GM19452 (cell line): Measurements from ENCODE around the gene ZNRD2.

Experiments
- ATAC-seq: cut with Tn5 transposase; IDR thresholded peaks from one replicate; pipeline ENCODE4 v1.9.1; 2021; ENCODE audit not compliant: unreplicated experiment

Gene ZNRD2

DNA sequence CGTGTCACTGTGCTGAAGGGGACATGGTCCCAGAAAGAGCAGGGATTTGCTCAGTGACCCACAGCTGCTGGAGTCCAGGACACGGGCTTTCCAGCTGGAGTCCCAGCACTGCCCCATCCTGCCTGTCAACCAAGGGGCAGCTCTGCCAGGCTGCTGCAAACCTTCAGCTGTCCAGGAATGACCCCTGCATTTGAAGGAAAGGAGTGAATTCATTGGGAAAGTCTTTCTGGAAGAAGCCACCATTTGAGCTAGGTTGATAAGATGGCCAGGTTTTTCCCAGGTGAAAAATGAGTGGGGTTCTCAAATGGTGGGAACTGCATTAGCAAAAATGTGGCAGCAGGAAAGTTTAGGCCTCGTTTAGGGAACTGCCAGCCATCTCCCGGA lies 16.0 kb downstream of the ZNRD2 start:
- ATAC-seq, result no peak

DNA sequence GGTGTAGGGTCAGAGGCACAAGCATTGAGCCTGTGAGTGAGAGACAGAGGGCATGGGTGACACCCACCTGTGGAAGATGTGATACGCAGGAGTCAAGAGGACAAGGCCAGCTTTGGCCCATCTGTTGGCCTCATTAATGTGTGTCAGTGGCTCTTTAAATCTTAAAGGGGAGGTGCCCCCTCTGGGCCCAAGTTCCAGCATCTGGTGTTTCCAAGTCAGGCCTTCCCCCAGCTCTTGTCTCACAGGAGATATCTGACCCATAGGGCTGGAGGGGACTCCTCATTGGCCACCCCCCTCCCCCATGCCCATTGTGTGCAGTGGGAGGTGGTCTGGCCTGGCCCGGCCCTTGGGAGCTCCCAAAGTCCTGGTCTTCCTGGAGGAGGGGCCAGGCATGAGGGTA lies 16.4 kb downstream of the ZNRD2 start:
- no peak for ATAC-seq

DNA sequence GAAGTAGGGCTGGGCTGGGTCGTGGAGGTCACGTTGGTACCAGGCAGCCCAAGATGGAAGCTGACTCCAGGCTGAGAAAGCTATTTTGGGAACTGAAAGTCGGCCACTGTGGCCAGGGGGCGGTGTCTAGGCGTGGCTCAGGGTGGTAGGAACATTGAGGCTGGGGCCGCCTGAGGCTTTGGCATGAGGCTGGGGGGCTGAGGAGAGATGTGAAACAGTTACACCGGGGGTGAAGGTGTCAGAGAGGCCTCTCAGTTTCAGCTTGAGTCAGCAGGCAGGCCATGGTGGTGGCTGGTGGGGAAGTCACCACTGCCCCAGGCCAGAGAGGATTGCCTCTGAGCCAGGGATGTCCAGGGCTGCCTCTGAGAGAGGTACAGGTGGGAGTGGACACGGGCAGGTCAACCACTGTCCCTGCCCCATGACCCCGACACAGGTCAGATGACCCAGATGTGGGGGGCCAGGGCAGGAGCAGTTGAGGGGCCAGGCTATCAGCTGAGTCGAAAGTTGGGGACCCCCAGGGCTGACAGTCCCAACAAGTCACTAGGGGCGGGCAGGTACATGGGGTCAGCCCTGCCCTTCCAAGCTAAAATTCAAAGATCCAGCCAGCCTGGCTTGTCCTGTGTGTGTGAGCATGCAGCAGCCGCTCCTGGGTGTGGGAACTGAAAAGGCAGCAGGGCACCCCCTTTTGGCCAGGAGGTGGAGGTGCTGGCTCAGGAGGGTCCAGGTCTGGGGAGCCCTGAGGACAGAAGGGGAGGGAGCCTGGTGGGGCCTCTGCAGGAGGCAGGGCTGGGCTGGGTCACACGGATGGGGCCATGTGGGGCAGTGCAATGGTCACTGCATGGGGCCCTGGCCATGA lies 18.1 kb downstream of the ZNRD2 start:
- ATAC-seq, result peak; percentile 69

DNA sequence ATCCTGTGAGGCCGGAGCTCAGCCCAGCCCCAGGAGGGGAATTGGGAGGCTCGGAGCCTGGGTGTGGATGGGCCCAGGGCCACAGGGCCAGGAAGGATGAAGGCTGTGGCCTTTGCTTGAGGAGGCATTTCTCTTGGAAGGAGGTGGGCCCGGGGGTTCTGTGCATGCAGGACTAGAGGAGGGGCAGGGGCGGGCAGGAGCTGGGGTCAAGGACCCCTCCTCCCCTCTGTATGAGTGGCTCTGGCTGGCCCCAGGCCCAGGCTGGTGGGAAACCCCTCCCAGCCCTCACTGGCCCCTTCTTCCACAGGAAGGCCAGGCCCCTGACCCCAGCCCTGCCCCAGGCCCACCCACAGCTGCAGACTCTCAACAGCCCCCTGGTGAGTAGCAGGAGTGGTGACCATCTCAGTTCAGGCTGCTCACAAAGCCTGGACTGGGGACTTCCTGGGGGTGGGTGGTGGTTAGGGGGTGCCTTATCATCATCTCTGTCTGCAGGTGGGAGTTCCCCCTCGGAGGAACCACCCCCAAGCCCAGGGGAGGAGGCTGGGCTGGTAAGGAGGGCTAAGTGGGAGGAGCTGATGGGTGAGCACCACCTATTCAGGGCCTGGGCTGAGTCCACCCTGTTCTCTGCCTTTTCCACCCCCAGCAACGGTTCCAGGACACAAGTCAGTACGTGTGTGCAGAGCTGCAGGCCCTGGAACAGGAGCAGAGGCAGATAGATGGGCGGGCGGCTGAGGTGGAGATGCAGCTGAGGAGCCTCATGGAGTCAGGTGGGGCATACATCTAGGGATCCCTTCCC lies 19.4 kb downstream of the ZNRD2 start:
- ATAC-seq, result no peak

DNA sequence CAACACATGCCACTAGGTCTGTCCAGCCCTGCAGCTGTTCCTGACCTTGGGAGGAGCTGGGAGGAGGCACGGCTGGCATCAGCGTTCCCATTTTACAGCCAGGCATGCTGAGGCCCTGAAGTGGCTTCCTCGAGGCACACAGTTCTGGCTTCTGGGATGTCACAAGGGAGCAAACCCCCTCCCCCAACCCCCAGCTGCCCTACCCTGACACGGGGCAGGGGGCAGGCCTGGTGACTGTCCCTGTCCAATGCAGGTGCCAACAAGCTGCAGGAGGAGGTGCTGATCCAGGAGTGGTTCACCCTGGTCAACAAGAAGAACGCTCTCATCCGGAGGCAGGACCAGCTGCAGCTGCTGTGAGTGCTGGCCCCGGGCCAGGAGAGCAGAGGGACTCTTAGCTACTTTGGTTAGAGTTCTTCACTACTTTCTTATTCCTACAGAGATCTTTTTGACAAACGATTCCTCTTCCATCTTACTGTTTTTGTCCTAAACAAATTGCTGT lies 20.0 kb downstream of the ZNRD2 start:
- ATAC-seq, result no peak

DNA sequence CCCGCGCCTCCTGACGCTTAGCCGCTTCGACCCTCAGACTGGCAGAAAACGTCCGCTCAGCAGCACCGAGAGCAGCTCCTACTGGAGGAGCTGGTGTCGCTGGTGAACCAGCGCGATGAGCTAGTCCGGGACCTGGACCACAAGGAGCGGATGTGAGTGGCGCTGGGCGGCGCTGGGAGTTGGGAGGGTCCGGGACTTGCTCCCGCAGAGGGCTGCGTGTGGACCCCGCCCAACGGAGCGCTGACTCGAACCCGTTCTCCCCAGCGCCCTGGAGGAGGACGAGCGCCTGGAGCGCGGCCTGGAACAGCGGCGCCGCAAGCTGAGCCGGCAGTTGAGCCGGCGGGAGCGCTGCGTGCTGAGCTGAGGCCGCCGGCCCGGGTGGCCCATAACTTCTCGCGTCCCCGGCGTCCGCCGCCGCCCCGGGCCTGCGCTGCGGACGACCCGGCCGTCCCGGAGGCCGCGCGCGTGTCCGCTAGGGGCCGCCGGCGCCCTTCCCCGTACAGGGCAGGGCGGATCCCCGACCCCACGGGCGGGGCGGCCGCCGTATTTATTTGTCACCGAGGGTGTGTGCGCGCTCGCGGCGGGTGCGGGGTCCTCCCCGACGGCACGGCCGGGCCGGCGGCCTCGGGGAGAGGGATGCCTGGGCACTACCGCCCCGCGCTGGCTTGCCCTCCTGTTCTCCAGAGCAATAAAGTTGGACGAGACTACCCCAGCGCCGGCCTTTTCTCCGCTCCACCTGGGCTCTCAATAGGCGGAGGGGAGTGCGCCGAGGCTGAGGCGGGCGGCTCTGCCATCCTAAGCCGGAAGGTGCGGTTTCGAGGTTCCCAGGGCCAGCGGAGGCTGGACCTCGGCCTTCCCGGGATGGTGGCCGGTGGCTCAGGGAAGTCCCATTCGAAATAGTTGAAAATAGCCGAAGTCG lies 21.9 kb downstream of the ZNRD2 start:
- ATAC-seq, result no peak

DNA sequence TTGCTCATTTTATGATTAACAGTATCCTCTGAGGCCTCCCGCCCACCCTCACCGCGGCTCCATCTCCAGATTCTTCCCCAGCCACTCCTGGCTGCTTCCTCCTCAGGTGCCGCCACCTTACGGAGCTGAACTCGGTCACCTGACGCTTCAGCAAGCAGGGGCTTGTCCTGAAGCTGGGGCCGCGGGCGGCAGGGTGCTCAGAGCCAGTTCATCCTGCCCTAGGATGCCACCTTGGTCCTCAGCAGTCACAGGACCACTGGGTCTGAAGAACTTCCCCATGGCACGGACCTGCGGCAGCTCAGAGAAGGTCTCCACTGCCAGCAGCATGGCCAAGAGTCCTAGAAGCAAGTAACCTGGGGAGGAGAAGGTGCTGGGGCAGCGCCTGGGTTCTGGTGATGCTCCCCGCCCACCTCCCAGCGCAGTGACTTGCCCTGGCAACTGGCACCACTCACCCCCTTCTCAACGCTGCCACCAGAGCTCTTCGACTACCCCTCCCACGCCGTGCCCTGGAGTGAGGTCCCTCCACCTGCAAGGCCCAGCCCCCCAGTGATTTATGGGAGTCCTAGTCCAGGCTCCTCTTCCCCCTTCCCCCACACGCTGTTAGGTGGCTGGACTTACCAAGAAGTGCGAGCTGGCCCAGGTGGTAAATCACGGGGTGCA lies 22.7 kb downstream of the ZNRD2 start:
- ATAC-seq, result no peak

DNA sequence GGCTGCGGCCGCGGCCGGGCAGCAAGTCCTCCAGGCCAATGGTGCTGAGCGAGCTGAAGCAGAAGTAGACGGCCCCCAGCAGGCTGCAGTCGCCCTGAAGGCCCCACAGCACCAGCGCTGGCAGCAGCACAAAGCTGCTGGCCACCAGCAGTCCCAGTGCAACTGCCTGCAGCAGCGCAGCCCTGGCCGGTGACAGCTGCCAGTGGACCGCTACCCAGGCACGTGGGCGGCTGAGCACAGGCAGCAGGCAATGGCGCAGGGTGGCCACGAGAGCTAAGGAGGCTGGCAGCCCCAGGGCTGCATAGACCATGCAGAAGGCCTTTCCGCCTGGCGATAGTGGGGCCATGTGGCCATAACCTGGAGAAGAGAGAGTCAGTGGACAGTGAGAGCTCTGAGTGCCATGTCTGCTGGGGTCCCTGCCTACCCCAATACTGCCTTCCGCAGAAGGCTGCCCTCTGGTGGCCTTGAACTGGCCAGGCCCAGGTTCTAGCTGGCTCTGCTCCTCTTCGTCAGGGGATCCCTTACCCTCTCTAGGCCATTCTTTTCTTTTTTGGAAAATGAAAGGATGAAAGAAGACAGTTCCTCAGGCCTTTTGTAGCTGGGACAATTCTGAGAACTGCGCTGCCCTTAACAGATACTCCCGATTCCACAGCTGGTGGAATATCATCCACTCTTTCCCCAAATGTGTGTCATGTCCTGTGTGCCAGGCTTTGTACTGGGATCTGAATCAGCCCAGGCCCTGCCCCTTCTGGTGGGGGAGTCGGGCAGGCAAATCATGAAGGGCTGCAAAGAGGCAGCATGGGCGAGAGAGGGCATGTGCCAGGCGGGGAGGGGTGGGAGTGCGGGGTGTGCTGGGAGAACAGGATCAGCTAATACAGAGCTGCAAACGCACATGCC lies 23.5 kb downstream of the ZNRD2 start:
- no peak for ATAC-seq

DNA sequence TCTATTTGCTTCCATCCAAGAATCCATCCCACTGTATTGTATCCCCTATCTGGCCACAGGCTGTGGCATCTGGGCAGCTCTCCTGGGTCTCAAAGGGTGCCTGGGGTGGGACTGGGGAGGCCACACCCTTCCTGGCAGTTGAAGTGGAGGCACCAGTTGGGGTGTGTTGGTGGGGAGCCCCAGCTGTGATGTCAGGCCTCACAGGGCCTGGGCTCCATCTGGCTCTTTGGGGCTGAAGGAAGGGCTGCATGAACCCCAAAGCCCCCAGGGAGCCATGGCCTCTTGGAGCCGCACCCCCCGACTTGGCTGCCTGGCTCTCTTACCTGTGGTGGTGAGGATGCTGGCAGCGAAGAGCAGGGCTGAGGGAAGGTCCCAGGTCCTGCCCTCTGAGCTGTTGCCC lies 24.9 kb downstream of the ZNRD2 start:
- ATAC-seq, result no peak

DNA sequence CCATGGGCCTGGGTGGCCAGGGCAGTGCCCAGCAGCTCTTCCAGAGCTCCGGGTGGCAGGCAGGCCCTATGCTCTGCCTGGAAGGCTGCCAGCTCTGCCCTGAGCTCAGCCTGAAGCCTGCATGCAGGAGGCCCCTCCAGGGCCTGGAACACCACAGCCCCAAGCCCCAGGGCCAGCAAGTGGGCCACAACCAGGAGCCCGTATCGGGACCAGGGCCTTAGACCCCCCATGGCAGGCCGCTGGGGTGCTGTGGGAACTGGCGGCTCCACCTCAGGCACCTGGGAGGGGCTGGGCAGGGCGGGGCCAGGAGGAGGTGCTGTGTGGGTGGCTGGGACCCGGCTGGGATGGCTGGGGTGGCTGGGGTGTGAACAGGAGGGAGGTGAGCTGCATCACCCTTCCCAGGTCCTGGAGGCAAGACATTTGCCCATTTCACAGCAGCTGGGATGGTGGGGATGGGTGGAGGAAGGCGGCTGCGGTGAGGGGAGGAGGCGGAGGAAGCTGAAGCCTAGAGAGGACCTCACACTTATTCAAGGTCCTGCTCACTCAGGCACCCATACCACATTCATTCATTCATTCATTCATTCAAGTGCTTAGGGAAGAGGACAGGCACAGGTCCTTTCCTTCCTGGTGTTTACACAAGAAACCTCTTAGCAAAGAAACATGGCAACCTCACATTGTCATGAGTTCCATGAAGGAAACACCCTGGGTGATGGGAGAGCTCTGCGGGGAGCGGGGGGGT lies 25.4 kb downstream of the ZNRD2 start, which contains the start of gene KCNK7:
TSS of gene KCNK7 (minus strand) at position 258 of the 739 bp plus-strand sequence. CDS start at position 230, 28 bp downstream.
- no peak for ATAC-seq

DNA sequence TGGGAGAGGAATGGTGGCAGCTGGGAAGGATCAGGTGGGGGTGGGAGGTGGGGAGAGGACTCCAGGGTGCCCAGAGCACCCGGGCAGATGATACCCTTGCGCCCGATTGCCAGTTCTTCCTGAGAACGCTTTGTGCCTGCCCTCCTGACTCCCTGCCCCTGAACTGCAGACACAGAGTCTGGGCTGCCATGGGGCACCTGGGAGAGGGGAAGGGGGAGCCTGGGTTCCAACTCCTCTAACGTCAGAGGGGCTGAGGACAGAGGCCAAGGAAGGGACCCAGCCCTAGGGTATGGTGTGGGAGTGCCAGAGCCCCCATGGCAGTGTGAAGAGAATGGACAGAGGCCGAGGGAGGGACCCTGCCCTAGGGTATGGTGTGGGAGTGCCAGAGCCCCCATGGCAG lies 26.2 kb downstream of the ZNRD2 start:
- ATAC-seq, result no peak

DNA sequence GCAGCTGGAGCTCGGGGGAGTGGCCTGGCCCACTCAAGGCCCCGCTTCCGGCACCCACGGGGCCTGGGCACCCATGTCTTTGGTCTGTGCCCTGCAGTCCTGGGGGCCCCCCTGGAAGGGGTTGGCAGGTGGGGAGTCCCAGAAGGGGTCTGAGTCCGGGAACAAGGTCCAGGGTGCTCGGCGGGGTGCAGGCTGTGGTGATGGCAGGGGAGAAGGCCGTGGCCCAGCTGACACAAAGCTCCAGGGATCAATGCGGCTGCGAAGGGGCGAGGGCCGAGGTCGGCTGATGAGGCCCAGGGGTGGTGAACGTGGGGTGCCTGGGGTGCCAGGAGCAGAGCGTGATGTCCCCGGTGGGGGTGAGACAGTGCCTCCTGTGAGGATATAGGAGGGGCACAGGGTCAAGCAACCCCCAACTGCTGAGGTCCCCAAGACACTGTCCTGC lies 28.0 kb downstream of the ZNRD2 start:
- no peak for ATAC-seq

DNA sequence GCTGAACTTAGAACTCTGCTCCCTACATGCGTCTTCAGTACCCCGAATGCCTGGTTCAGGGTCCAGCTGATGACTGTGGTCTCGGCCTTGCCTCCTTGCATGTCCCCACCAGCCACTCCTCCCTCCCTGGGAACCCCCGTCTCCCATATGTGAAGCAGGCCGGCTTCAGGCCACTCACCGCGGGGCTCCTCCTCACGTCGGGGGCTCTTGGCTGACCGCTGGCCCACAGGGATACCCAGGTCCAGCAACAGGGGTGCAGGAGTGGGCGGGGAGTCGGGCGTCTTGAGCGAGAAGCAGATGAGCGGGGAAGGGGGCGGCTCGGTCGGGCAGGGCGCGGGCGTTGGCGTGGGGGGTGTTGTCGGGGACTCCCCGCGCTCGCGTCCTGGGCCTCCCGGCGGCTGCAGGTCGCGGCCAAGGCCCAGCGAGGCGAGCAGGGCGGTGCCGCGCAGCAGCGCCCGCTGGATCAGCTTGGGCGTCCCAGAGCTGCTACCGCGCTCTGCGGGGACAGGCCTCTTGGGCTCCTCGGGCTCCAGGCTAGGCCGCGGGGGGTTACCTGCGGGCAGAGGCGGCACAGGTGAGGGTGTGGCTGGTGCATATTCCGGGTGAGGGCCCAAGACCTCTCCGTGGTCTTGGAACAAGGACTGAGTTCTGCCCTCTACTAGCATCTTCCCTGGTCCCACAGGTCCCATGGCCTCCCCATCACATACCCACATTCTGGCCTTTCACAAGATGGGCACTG lies 29.1 kb downstream of the ZNRD2 start:
- ATAC-seq, result no peak

DNA sequence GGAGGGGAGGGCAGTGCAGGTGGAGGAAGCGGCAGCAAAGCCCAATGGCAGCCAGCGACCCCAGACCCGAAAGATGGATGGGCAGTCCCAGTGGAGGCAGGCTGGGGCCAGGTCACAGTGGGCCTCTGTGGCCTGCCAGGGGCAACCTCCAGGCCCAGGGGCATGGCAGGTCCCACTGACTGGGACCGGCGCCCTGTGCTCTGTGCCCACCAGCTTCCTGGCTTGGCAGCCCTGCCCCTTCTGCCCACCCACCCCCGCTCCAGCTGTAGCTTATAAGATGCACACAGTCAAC lies 29.6 kb downstream of the ZNRD2 start:
- no peak for ATAC-seq

DNA sequence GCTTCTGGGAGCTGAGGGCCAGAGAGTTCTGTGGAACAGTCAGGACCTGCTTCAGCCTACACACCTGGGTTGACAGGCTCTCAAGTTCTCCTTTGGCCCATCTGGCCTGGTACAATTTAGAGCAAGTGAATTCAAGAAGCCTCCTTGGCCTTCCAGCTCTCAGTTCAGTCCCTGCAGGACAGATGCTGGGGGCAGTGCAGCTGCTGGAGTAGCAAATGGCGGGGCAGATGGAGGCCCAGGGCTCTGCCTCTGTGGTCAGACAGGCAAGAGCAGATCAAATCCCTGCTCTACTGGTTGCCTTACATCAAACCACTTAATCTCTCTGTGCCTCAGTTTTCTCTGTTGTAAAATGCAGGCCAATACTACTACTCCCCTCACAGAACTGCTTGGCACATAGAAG lies 34.0 kb downstream of the ZNRD2 start:
- ATAC-seq, result no peak

DNA sequence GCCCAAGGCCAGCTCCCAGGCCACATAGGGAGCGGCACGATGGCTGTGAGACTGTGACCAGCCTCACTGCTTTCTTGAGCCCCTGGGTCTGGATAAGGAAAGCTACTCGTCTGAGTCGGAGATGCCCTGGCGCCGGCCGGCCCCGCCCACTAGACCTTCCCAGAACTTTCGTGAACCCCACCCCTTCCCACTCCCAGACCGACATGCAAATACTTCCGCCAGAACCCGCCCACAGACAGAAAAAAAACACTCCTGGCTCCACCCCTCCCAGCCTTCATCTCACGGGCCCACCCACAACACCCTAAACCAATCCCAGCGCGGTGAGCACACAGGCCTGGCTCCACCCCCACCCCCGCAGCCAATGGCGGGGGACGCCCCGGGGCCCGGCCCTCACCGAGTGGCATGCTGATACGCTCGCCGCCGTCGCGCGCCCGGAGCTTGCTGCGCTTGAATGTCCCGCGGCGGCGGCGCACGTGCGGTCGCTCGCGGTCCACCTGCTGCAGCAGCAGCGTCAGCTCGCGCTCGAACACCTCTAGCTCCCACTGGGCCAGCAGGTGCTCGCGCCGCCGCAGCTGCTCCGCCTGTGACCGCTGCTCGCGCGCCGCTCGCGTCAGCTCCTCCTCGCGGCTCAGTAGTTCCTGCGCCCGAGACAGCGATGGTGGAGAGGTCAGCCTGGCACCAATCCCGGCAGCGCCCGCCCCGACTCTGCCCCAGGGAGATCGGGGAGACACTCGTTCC lies 36.8 kb downstream of the ZNRD2 start:
- no peak for ATAC-seq

DNA sequence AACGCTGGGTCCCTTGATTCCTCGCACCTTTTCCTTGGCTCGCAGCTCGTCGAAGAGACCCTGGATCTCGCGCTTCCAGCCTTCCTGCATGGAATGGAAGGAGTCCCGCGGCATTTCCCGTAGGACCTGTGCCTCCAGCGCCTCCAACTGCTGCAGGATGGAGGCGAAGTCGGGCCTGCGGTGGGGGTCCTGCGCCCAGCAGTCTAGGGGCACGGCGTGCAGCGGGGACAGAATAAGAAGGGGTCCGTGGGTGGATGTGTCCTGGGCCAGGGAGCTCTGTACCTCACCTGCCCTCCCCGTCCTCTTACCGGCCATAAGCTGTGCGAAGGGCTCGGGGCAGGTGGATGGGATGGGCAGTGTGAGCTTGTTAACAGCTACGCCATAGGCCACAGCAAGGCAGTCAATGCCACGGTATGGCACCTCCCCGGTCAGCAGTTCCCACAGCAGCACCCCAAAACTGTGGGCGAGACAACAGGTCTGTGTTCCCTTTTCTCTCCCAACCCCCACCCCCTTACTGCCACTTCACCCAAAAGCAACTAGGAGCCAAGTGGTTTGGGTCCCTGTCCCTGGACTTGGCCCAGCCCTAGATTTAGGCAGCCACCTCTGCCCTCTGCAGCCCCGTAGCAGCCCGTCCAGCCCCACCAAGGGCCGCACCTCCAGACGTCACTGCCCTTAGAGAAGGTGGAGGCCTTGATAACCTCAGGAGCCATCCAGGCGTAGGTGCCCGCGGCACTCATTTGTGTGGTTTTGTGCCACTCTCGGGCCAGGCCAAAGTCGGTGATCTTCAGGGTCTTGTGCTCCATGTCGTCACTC lies 37.5 kb downstream of the ZNRD2 start:
- no peak for ATAC-seq
